Progenitor cell of endocrine pancreas (in vitro differentiated cells): ENCODE results near the gene SORCS2. TPM values are rescaled to one million over a fixed set of nuclear protein-coding genes. Genes with fewer than 3 reads are reported as not detected.
A peak's percentile ranks its signal among the peaks of the same experiment; 100 is the strongest.

Source experiments
- DNase-seq: peaks from one replicate; pipeline ENCODE4 v3.0.0; 2021; ENCODE audit warnings: low spot score; ENCODE audit not compliant: unreplicated experiment
- H3K27ac Mint-ChIP-seq: 2 replicates; pipeline ENCODE4 v1.8.0; 2021; ENCODE audit warnings: mild to moderate bottlenecking, moderate library complexity, mixed read lengths
- H3K27me3 Mint-ChIP-seq: 2 replicates; pipeline ENCODE4 v1.8.0; 2021; ENCODE audit warnings: mixed read lengths
- H3K36me3 Mint-ChIP-seq: 2 replicates; pipeline ENCODE4 v1.8.0; 2022; ENCODE audit warnings: mixed read lengths; ENCODE audit not compliant: insufficient read depth
- H3K4me1 Mint-ChIP-seq: 2 replicates; pipeline ENCODE4 v1.8.0; 2021; ENCODE audit warnings: low read depth, mixed read lengths
- H3K4me3 Mint-ChIP-seq: 2 replicates; pipeline ENCODE4 v1.8.0; 2021; ENCODE audit warnings: low read depth, mild to moderate bottlenecking, moderate library complexity, mixed read lengths
- H3K9me3 Mint-ChIP-seq: 2 replicates; pipeline ENCODE4 v1.8.0; 2021; ENCODE audit warnings: low read depth, mixed read lengths
- CTCF ChIP-seq: fragments of 200-600 bp; sonication (generic); IDR thresholded peaks from one replicate; pipeline ENCODE4 v1.5.0; 2021; ENCODE audit warnings: antibody characterized with exemption, mild to moderate bottlenecking; ENCODE audit not compliant: unreplicated experiment
- total RNA-seq: library from RNA; stranded (reverse); gene quantifications from 2 replicates; pipeline ENCODE4 v1.2.1, GENCODE V29; 2021

The SORCS2 gene
- total RNA-seq, 1 donor from 2014 or later, result 2.2 TPM

- Mint-ChIP-seq H3K4me1 (no peaks in the 10 kb centered on the region), H3K4me3 (no peak overlapping the region), H3K27ac (no peak overlapping the region), H3K27me3 (peaks cover 11% of the 10 kb centered on the region), H3K36me3 (no peaks in the 10 kb centered on the region), H3K9me3 (no peaks in the 10 kb centered on the region)
- DNase-seq, result no peak
- TF ChIP-seq CTCF, result no peak
These were observed 517.8 kb downstream of the SORCS2 start for GRCh38 chr4:7710126-7710525.

GRCh38 chr4:7710576-7711306 lies 518.4 kb downstream of the SORCS2 start:
- Mint-ChIP-seq H3K9me3 (no peaks in the 10 kb centered on the region), H3K4me1 (no peaks in the 10 kb centered on the region), H3K4me3 (no peak overlapping the region), H3K27me3 (peaks cover 12% of the 10 kb centered on the region), H3K27ac (no peak overlapping the region), H3K36me3 (no peaks in the 10 kb centered on the region)
- no peak for TF ChIP-seq CTCF
- DNase-seq, result no peak

GRCh38 chr4:7711307-7711963 lies 519.1 kb downstream of the SORCS2 start:
- Mint-ChIP-seq H3K9me3 (no peaks in the 10 kb centered on the region), H3K36me3 (no peaks in the 10 kb centered on the region), H3K27ac (no peak overlapping the region), H3K4me1 (no peaks in the 10 kb centered on the region), H3K4me3 (no peak overlapping the region), H3K27me3 (peaks cover 16% of the 10 kb centered on the region)
- TF ChIP-seq CTCF, result no peak
- no peak for DNase-seq

- H3K27ac Mint-ChIP-seq, result peak overlapping the region; percentile 70
- no peak overlapping the region for H3K4me3 Mint-ChIP-seq
- H3K36me3 Mint-ChIP-seq, result no peaks in the 10 kb centered on the region
- no peaks in the 10 kb centered on the region for H3K4me1 Mint-ChIP-seq
- peaks cover 21% of the 10 kb centered on the region for H3K27me3 Mint-ChIP-seq
- no peaks in the 10 kb centered on the region for H3K9me3 Mint-ChIP-seq
- TF ChIP-seq CTCF, result no peak
- DNase-seq, result no peak
These were observed 519.8 kb downstream of the SORCS2 start for GRCh38 chr4:7712021-7712671.

- Mint-ChIP-seq H3K9me3 (no peaks in the 10 kb centered on the region), H3K27me3 (peaks cover 36% of the 10 kb centered on the region), H3K4me3 (no peak overlapping the region), H3K27ac (no peak overlapping the region), H3K36me3 (no peaks in the 10 kb centered on the region), H3K4me1 (no peaks in the 10 kb centered on the region)
- TF ChIP-seq CTCF, result no peak
- DNase-seq, result no peak
These were observed 521.4 kb downstream of the SORCS2 start for GRCh38 chr4:7713757-7714156.
